GM12864 (cell line): ENCODE measurements around the gene E2F6.

Experiments used
- DNase-seq: peaks from one replicate; pipeline ENCODE4 v3.0.0-alpha.2; 2011; ENCODE audit warnings: low read depth
- H3K4me3 ChIP-seq: 2 replicates; pipeline ENCODE4 v1.5.1; 2011; ENCODE audit warnings: mild to moderate bottlenecking, low read depth, low read length, control low read depth
- TF ChIP-seq, protein P1 (sequence below): IDR thresholded peaks from 2 replicates; pipeline ENCODE4 v1.5.1; 2011; ENCODE audit warnings: low read depth, mild to moderate bottlenecking, moderate library complexity, low read length, control low read depth, inconsistent platforms; ENCODE audit errors: missing control alignments

The E2F6 gene

DNA sequence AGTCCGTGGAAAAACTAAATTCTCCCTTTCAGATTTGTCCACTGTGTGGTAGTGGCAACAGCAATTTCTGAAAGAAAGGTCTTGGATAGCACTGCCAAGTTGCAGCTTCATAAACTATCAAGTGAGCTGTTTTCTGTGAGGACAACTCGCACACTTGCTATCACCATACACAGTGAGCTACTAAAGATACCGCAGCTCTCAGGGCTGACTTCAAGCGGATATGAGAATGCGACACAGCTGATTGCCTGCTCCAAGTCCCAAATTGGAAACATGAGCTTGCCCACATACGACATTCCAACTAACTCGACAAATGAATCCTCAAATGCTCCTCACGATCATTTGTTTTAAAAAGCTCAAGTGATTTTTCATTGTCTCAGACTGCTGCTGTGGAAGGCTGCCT is 46.2 kb downstream of the E2F6 start:
- DNase-seq = no peak
- no peak overlapping the region for H3K4me3 ChIP-seq
- TF ChIP-seq, protein P1, sequence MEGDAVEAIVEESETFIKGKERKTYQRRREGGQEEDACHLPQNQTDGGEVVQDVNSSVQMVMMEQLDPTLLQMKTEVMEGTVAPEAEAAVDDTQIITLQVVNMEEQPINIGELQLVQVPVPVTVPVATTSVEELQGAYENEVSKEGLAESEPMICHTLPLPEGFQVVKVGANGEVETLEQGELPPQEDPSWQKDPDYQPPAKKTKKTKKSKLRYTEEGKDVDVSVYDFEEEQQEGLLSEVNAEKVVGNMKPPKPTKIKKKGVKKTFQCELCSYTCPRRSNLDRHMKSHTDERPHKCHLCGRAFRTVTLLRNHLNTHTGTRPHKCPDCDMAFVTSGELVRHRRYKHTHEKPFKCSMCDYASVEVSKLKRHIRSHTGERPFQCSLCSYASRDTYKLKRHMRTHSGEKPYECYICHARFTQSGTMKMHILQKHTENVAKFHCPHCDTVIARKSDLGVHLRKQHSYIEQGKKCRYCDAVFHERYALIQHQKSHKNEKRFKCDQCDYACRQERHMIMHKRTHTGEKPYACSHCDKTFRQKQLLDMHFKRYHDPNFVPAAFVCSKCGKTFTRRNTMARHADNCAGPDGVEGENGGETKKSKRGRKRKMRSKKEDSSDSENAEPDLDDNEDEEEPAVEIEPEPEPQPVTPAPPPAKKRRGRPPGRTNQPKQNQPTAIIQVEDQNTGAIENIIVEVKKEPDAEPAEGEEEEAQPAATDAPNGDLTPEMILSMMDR = no peak

DNA sequence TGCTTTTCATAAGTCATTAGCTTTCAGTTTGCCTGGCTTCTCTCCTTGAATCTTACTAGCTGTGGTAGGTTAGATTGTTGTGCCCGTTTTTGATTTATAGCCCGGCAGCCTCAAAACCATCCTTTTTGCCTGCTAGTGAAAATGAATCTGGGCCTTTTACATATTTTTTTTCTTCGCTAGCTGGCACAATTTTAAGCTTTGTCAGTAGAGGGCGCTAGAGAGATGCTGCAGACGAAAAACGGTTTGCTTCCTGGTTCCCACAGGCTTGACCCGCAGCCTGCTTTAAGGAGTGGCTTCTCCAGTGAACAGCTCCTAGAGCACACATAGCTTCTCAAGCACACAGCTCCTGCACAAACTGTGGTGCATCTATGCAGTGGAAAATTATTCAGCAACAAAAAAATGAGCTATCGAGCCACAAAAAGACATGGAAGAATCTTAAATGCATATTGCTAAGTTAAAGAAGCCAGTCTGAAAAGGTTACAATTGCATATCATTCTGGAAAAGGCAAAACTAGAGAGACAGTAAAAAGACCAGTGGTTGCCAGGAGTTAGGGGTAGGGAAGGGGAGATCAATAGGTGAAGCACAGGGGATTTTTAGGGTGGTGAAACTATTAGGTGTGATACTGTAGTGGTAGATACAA is 47.9 kb downstream of the E2F6 start:
- TF ChIP-seq, protein P1 = peak; percentile 51
- no peak for DNase-seq
- no peak overlapping the region for H3K4me3 ChIP-seq

DNA sequence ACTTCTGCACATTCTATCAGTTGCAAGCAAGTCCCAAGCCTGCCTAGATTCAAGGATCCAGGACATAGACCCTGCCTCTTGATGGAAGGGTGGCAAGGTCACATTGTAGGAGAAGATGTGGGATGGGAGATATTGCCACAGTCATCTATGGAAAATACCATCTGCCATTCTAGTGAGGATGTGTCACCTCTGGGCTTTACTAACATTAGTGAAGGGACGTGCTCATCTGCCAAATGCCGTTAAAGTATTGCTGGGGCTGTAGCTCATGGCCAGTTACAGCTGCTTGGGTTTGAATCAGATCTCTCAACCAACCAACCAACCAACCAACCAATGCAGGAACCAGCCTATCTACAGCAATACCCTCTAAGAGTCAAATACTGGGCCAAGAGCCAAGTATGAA is 49.0 kb downstream of the E2F6 start:
- TF ChIP-seq, protein P1 = no peak
- DNase-seq = no peak
- H3K4me3 ChIP-seq = no peak overlapping the region

DNA sequence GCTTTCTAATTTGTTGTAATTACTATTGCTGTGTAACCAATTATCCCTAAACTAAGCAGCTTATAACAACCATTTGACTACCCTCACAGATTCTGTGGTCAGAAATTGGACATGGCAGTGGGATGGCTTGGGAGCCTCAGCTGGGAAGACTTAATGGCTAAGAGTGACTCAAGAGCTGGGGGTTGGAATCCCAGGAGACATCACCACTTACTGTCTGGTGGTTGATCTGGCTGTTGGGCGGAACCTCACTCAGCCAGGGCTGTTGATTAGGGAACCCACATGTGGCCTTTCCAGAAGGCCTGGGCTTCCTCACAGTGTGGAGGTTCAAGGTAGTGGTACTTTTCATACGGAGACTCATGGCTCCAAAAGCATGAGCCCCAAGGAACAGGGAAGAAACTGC is 49.8 kb downstream of the E2F6 start:
- no peak overlapping the region for H3K4me3 ChIP-seq
- TF ChIP-seq, protein P1 = no peak
- DNase-seq = no peak

- no peak overlapping the region for H3K4me3 ChIP-seq
- DNase-seq = no peak
- TF ChIP-seq, protein P1 = no peak
Observed at GRCh38 chr2:11414372-11415124, 51.4 kb downstream of the E2F6 start.

GRCh38 chr2:11412449-11412810 is 53.5 kb downstream of the E2F6 start:
- H3K4me3 ChIP-seq = no peak overlapping the region
- DNase-seq = no peak
- TF ChIP-seq, protein P1 = no peak
